HPDE6-E6E7 (cell line): ENCODE results near the gene C2orf74.
"Not testable (repeated sequence)": the region's sequence is repeated elsewhere in the genome, so short reads cannot be mapped to it uniquely, and the experiment has no call there.

ENCODE experiments used
- DNase-seq: peaks from one replicate; pipeline ENCODE4 v3.0.0; 2011; ENCODE audit warnings: missing footprints; ENCODE audit errors: extremely low spot score

Gene C2orf74

GRCh38 chr2:61173116-61173515, 11.1 kb downstream of the C2orf74 start:
- DNase-seq, result no peak

GRCh38 chr2:61175036-61175435, 13.0 kb downstream of the C2orf74 start:
- DNase-seq, result no peak

- DNase-seq, result peak; percentile 99
These were observed 15.1 kb downstream of the C2orf74 start for GRCh38 chr2:61176755-61177726.

GRCh38 chr2:61177727-61178549, 15.9 kb downstream of the C2orf74 start:
- DNase-seq, result no peak

- no peak for DNase-seq
These were observed 16.9 kb downstream of the C2orf74 start for GRCh38 chr2:61178603-61179545.

- DNase-seq, result no peak
These were observed 18.0 kb downstream of the C2orf74 start for GRCh38 chr2:61179701-61180639.

- no peak for DNase-seq
These were observed 18.7 kb downstream of the C2orf74 start for GRCh38 chr2:61180686-61181085.

GRCh38 chr2:61181382-61182058, 19.5 kb downstream of the C2orf74 start:
- DNase-seq, result no peak

GRCh38 chr2:61182059-61182383, 20.0 kb downstream of the C2orf74 start:
- DNase-seq, result no peak

GRCh38 chr2:61183795-61184194, 21.8 kb downstream of the C2orf74 start:
- no peak for DNase-seq

GRCh38 chr2:61184263-61184662, 22.3 kb downstream of the C2orf74 start:
- no peak for DNase-seq

- no peak for DNase-seq
These were observed 23.3 kb downstream of the C2orf74 start for GRCh38 chr2:61185231-61185728.

- DNase-seq, result no peak
These were observed 25.1 kb downstream of the C2orf74 start for GRCh38 chr2:61187085-61187484.

GRCh38 chr2:61193670-61194561, 31.9 kb downstream of the C2orf74 start:
- DNase-seq, result no peak

GRCh38 chr2:61194646-61195045, 32.7 kb downstream of the C2orf74 start:
- not testable (repeated sequence) for DNase-seq

- DNase-seq, result no peak
These were observed 34.7 kb downstream of the C2orf74 start for GRCh38 chr2:61196671-61197070.

GRCh38 chr2:61205132-61205531, 43.1 kb downstream of the C2orf74 start:
- DNase-seq, result no peak

- peak; percentile 43 for DNase-seq
These were observed 48.5 kb downstream of the C2orf74 start for GRCh38 chr2:61210332-61210981.
